Measurements from ENCODE around the gene CENPX.

Gene CENPX

DNA sequence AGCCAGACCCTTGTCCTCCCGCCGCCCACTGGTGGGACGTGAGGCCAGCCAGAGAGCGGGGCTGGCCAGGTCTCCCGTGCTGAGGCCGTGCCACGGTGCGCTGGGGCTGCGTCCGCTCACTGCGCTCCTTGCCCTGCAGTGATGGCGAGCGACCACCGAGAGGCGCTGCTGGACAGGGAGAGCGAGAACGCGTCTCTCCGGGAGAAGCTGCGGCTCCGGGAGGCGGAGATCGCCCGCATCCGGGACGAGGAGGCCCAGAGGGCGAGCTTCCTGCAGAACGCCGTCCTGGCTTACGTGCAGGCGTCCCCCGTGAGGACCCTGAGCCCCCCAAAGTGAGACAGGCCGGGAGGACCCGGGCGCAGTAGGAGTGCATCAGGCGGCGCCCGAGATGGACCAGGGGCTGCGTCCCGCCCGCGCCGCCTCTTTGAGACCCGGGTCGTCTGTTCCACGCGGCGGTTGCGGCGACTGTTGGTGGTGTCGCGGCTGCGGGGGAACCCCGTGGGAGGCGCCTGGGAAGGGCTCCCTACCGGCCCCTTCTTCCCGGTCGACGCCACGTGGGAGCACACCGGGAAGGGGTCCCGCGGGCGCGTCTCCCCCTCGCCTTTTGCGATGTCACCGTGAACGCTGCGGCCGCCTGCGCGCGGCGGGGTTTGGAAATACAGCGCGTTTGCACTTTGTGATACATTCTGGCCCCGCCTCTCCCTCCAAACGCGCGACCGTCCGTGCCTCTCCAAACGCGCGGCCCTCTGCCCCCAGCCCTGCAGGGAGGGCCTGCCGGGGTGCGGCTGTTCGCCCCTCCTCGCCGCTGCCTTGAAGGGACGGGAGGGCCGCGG lies 8.0 kb upstream of the CENPX start:
- TF ChIP-seq, protein P1, sequence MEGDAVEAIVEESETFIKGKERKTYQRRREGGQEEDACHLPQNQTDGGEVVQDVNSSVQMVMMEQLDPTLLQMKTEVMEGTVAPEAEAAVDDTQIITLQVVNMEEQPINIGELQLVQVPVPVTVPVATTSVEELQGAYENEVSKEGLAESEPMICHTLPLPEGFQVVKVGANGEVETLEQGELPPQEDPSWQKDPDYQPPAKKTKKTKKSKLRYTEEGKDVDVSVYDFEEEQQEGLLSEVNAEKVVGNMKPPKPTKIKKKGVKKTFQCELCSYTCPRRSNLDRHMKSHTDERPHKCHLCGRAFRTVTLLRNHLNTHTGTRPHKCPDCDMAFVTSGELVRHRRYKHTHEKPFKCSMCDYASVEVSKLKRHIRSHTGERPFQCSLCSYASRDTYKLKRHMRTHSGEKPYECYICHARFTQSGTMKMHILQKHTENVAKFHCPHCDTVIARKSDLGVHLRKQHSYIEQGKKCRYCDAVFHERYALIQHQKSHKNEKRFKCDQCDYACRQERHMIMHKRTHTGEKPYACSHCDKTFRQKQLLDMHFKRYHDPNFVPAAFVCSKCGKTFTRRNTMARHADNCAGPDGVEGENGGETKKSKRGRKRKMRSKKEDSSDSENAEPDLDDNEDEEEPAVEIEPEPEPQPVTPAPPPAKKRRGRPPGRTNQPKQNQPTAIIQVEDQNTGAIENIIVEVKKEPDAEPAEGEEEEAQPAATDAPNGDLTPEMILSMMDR (IDR thresholded peaks at IDR 0.05) = peak; percentile 94 to 96
- Histone ChIP-seq H3K4me3 (peak overlapping the region; percentile 43 to 53), H3K36me3 (peaks cover 0 to 12% (median 9%) of the 10 kb centered on the region in 3 donors), H3K4me1 (peaks cover 0 to 28% (median 21%) of the 10 kb centered on the region in 4 donors), H3K27ac (peak overlapping the region in 1 of 2 donors; percentile 4), H3K9me3 (no peaks in the 10 kb centered on the region), H3K27me3 (peaks cover 0 to 53% of the 10 kb centered on the region in 2 donors)
- intact Hi-C loops (cut with DNase I; ENCODE audit: low total_unique reads) = loop anchor here (2.0 kb wide), 1 partner anchor 122 kb away; no protein-coding TSS in a partner anchor
- peak; percentile 68 to 89 for DNase-seq

DNA sequence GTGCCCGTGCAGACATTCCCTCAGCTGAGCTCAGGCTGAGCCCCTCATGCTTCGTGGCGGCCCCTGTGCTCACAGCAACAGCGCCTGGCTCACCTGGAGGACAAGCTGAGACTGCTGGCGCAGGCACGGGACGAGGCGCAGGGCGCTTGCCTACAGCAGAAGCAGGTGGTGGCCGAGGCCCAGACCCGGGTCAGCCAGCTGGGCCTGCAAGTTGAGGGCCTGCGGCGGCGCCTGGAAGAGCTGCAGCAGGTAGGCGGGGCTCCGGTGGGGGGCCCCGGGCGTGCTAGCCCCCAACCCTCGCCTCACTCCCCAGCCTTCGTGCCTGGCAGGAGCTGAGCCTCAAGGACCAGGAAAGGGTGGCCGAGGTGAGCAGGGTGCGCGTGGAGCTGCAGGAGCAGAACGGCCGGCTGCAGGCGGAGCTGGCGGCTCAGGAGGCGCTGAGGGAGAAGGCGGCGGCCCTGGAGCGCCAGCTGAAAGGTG lies 7.4 kb upstream of the CENPX start:
- intact Hi-C loops (cut with DNase I; ENCODE audit: low total_unique reads) = loop anchor here (2.0 kb wide), 1 partner anchor 123 kb away; no protein-coding TSS in a partner anchor
- H3K4me1 ChIP-seq = peaks cover 0 to 24% (median 20%) of the 10 kb centered on the region in 4 donors
- H3K4me3 ChIP-seq = peak overlapping the region in 1 of 2 donors; percentile 53
- TF ChIP-seq, protein P1 (IDR thresholded peaks at IDR 0.05) = no peak
- no peak overlapping the region for H3K27ac ChIP-seq
- DNase-seq = no peak
- no peaks in the 10 kb centered on the region for H3K9me3 ChIP-seq
- H3K36me3 ChIP-seq = peaks cover 0 to 9% (median 3%) of the 10 kb centered on the region in 3 donors
- H3K27me3 ChIP-seq = peaks cover 0 to 53% of the 10 kb centered on the region in 2 donors

DNA sequence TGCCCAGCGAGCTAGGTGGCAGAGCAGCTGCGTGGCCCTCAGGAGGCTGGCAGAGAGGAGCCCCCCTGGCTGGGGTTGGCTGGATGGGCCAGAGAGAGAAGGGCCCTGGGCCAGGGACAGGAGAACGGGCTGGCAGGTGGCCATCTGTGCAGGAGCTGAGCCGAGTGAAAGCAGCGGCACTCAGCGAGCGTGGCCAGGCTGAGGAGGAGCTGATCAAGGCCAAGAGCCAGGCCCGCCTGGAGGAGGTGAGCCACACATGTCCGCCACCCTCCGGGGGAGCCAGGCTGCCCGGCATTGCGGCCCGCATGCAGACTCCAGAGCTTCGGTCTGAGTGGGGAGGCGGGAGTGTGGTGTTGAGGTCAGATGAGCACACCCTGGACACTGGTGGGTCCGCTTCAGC lies 6.7 kb upstream of the CENPX start:
- intact Hi-C loops (cut with DNase I; ENCODE audit: low total_unique reads) = no loop called here
- Histone ChIP-seq H3K27me3 (peaks cover 0 to 53% of the 10 kb centered on the region in 2 donors), H3K4me1 (peaks cover 0 to 27% (median 21%) of the 10 kb centered on the region in 4 donors), H3K36me3 (peaks cover 0 to 9% (median 0%) of the 10 kb centered on the region in 3 donors), H3K27ac (no peak overlapping the region), H3K9me3 (no peaks in the 10 kb centered on the region), H3K4me3 (no peak overlapping the region)
- no peak for DNase-seq
- TF ChIP-seq, protein P1 (IDR thresholded peaks at IDR 0.05) = no peak

DNA sequence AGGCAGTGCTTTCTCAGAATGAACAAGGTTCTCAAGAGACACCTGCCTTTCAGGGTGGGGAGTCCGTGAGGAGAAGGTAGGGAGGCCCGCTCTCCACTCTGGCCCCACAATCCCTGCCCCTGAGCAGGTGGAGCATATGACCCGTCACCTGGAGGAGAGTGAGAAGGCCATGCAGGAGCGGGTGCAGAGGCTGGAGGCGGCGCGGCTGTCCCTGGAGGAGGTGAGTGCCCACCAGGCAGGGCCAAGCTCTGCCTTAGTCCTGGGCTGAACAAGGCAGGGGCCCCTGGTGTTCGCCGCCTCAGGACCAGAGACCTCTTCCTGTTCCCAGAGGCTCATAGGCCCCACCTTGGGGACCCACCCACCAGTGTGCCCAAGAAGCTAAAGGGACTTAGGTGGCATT lies 6.3 kb upstream of the CENPX start:
- Histone ChIP-seq H3K27ac (no peak overlapping the region), H3K4me1 (peaks cover 0 to 31% (median 25%) of the 10 kb centered on the region in 4 donors), H3K9me3 (no peaks in the 10 kb centered on the region), H3K27me3 (peaks cover 0 to 53% of the 10 kb centered on the region in 2 donors), H3K4me3 (no peak overlapping the region), H3K36me3 (peaks cover 0 to 9% (median 0%) of the 10 kb centered on the region in 3 donors)
- TF ChIP-seq, protein P1 (IDR thresholded peaks at IDR 0.05) = no peak
- DNase-seq = no peak
- intact Hi-C loops (cut with DNase I; ENCODE audit: low total_unique reads) = no loop called here

DNA sequence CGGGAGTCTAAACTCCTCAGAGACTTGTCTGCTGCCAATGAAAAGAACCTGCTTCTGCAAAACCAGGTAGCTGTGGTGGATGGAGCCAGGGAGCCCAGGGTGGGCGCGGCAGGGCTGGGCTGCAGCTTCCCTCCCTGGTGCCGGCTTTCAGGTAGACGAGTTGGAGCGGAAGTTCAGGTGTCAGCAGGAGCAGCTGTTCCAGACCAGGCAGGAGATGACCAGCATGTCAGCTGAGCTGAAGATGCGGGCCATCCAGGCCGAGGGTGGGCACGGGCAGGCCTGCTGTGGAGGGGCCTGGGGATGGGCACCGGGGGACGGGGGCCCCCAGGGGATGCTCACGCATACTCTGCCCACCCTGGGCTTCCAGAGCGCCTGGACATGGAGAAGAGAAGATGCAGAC lies 5.6 kb upstream of the CENPX start:
- Histone ChIP-seq H3K9me3 (no peaks in the 10 kb centered on the region), H3K4me1 (peaks cover 0 to 37% (median 30%) of the 10 kb centered on the region in 4 donors), H3K27me3 (peaks cover 0 to 47% of the 10 kb centered on the region in 2 donors), H3K36me3 (peaks cover 0 to 9% (median 0%) of the 10 kb centered on the region in 3 donors), H3K27ac (no peak overlapping the region), H3K4me3 (no peak overlapping the region)
- TF ChIP-seq, protein P1 (IDR thresholded peaks at IDR 0.05) = no peak
- intact Hi-C loops (cut with DNase I; ENCODE audit: low total_unique reads) = no loop called here
- DNase-seq = no peak

Measured in tibial artery (tissue), 4 donors.